Activated T-helper 1 cell treated with anti-CD3 and anti-CD28 coated beads, Interleukin-12 subunit alpha, Interleukin-12 subunit beta, Interleukin-2, Interleukin-4 antibody, amounts not matched to agents 30 ng/mL and 10 ng/mL and 1 ng/mL, durations not matched to agents 14 hours and 24 hours and 36 hours (primary cell): Measurements from ENCODE around the gene PXDC1. TPM values are rescaled to one million over a fixed set of nuclear protein-coding genes. Genes with fewer than 3 reads are reported as not detected.

Experiments
- DNase-seq: peaks from one replicate; pipeline ENCODE4 v3.0.0; 2021; ENCODE audit warnings: low spot score
- H3K27ac Mint-ChIP-seq: one replicate; pipeline ENCODE4 v1.8.0; 2021; ENCODE audit warnings: mild to moderate bottlenecking, mixed read lengths
- H3K27me3 Mint-ChIP-seq: one replicate; pipeline ENCODE4 v1.8.0; 2022; ENCODE audit warnings: mild to moderate bottlenecking, moderate library complexity, mixed read lengths; ENCODE audit not compliant: insufficient read depth
- H3K36me3 Mint-ChIP-seq: one replicate; pipeline ENCODE4 v1.8.0; 2021; ENCODE audit warnings: low read depth, mixed read lengths
- H3K4me1 Mint-ChIP-seq: one replicate; pipeline ENCODE4 v1.8.0; 2021; ENCODE audit warnings: low read depth, mixed read lengths
- H3K4me3 Mint-ChIP-seq: one replicate; pipeline ENCODE4 v1.8.0; 2021; ENCODE audit warnings: mild to moderate bottlenecking, moderate library complexity, mixed read lengths
- H3K9me3 Mint-ChIP-seq: one replicate; pipeline ENCODE4 v1.8.0; 2021; ENCODE audit warnings: mixed read lengths
- intact Hi-C: fragments of 100-400 bp; cut with micrococcal nuclease; formaldehyde crosslinking; loops from one replicate; pipeline ENCODE4 v1.15.1; 2024
- total RNA-seq: library from RNA; stranded (reverse); gene quantifications from 2 replicates; pipeline ENCODE4 v1.2.3, GENCODE V29; 2022

Gene PXDC1
- total RNA-seq, 1 donor from 2014 or later: 0.57 TPM

DNA sequence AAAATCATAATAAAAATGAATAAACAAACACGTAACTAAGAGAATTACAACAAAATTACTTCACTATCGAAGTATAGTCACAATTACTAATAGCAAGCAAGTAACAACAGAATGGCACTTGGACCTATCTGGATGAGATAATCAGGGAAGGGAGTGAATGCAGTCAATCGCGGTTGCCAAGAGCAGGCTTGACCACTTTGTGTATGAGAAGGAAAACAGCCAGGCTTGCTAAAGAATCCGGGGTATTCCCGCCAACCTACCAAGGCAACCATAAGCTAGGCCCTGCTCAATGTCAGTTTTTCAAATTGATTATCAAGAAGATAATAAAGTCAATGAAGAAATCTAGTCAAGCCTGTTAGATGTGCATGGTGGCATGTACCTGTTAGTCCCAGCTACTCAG is 39.7 kb downstream of the PXDC1 start:
- H3K27ac Mint-ChIP-seq: no peak overlapping the region
- H3K4me1 Mint-ChIP-seq: no peaks in the 10 kb centered on the region
- no peaks in the 10 kb centered on the region for H3K36me3 Mint-ChIP-seq
- peaks cover 2% of the 10 kb centered on the region for H3K27me3 Mint-ChIP-seq
- H3K9me3 Mint-ChIP-seq: no peaks in the 10 kb centered on the region
- intact Hi-C loops: no loop called here
- DNase-seq: no peak
- no peak overlapping the region for H3K4me3 Mint-ChIP-seq

DNA sequence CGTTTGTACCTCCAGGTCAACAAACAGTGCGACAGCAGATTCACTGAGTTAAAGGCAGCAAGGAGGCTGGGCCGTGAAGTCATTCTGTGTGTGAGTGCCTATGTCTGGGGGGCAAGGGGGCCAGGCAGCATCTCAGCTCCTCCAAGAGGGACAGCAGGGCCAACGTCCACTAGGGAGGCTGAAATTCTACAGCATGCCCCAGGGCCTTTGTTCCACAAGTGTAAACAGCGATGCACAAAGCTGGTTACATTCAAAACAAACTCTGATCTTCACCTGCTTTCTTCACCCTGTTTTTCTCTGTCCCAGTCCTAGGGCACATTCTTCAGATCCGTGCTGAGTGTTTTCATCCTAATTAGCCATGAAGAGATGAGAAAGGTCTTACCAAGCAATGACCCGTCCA is 41.1 kb downstream of the PXDC1 start:
- H3K36me3 Mint-ChIP-seq: no peaks in the 10 kb centered on the region
- intact Hi-C loops: no loop called here
- H3K4me3 Mint-ChIP-seq: no peak overlapping the region
- no peak for DNase-seq
- no peaks in the 10 kb centered on the region for H3K27me3 Mint-ChIP-seq
- no peak overlapping the region for H3K27ac Mint-ChIP-seq
- no peaks in the 10 kb centered on the region for H3K4me1 Mint-ChIP-seq
- no peaks in the 10 kb centered on the region for H3K9me3 Mint-ChIP-seq

DNA sequence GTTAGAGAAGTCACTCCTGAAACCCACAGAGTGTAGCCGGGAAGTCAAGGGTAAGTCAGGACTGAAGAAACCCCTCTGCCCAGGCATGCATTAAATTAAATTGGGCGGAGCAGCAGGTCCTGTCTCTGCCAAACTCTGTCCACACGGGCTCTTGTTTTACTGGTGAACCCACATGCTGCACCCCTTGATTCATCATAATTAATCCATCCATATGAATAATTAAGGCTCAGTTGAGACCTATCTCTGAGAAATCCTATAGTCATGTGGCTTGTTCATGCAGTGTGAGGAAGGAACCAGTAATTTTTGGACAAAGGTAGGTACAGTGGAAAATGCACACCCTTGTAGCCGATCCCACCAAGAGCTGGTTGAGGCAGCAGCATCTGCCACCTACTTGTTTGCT is 43.0 kb downstream of the PXDC1 start:
- Mint-ChIP-seq H3K4me1 (no peaks in the 10 kb centered on the region), H3K9me3 (no peaks in the 10 kb centered on the region), H3K27me3 (peaks cover 1% of the 10 kb centered on the region), H3K36me3 (no peaks in the 10 kb centered on the region), H3K27ac (no peak overlapping the region), H3K4me3 (no peak overlapping the region)
- DNase-seq: no peak
- intact Hi-C loops: no loop called here

DNA sequence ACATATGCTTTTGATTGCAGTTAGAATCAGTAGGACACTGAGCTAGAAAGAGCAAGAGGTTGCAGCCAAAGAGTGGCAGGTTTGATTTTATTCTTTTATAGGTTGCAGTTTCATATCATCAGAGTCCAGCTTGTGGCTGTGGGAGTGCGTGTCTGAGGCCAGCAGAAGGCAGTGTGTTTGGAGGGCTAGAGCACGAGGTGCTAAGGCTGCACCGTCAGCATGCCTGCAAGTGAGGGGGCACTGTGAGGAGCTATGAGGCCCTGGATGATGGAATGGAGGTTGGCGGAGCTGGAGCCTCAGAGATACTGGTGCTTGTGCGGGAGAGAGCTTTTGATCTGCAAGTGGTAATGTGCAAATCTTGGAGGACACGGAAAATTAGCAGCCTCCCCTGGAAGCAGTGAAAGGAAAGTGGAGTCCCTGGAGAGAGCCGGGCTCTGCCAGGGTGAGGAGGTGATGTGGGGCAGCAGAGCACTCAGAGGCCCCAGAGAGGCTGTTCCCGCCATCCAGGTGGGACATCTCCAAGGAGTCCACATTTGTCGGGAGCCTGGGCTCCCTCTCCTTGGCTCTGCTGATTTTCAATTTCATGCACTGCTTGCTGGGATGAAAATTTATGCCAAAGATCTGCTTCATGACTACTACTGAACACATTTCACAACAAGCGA is 43.6 kb downstream of the PXDC1 start:
- Mint-ChIP-seq H3K4me1 (no peaks in the 10 kb centered on the region), H3K36me3 (no peaks in the 10 kb centered on the region), H3K27ac (no peak overlapping the region), H3K4me3 (no peak overlapping the region), H3K27me3 (peaks cover 1% of the 10 kb centered on the region), H3K9me3 (no peaks in the 10 kb centered on the region)
- no peak for DNase-seq
- intact Hi-C loops: no loop called here

DNA sequence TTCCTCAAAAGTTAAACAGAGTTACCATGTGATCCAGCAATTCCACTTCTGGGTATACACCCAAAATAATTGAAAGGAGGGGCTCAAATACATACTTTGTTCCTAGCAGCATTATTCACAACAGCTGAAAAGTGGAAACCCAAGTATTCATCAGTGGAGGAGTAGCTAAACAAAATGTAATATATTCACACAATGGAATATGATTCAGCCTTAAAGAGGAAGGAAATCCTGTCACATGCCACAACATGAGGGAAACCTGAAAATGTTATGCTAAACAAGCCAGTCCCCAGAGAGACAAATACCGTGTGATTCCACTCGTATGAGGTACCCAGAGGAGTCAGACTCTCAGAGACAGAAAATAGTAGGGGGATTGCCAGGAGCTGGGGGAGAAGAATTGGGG is 44.5 kb downstream of the PXDC1 start:
- no peaks in the 10 kb centered on the region for H3K9me3 Mint-ChIP-seq
- no peak for DNase-seq
- H3K4me3 Mint-ChIP-seq: no peak overlapping the region
- intact Hi-C loops: no loop called here
- peaks cover 1% of the 10 kb centered on the region for H3K27me3 Mint-ChIP-seq
- H3K4me1 Mint-ChIP-seq: no peaks in the 10 kb centered on the region
- no peak overlapping the region for H3K27ac Mint-ChIP-seq
- no peaks in the 10 kb centered on the region for H3K36me3 Mint-ChIP-seq

DNA sequence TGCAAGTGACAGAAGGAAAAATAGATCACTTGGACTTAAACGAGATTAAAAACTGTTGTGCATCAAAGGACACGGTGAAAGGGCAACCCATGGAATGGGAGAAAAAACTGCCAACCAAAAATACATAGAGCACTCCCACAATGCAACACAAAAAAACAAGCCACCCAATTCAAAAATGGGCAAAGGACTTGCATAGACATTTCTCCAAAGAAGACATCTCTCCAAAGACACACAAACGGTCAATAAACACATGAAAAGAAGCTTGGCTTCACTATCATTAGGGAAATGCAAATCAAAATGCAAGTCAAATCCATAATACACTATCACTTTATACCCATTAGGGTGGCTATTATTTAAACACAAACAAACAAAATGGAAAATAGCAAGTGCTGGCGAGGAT is 45.0 kb downstream of the PXDC1 start:
- no peaks in the 10 kb centered on the region for H3K4me1 Mint-ChIP-seq
- intact Hi-C loops: no loop called here
- H3K4me3 Mint-ChIP-seq: no peak overlapping the region
- H3K27ac Mint-ChIP-seq: no peak overlapping the region
- no peak for DNase-seq
- H3K9me3 Mint-ChIP-seq: no peaks in the 10 kb centered on the region
- no peaks in the 10 kb centered on the region for H3K36me3 Mint-ChIP-seq
- H3K27me3 Mint-ChIP-seq: peaks cover 1% of the 10 kb centered on the region

DNA sequence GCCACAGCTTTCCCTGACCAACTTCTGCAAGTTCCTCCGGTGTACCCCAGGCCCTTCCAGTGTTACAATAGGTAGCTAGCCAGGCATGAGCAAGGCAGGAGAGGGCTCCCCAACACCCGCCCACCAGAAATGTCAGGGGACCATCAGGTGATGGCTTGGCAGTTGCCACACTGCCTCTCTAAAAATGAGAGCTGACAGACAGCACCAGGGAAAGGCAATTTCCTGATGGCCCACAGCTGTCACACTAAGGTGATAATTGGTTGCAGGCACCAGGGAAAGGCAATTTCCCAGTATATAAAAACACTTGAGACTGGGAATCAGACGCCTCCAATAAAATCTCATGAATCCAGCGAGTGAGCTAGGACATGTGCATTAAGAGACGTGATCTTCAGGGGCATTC is 49.9 kb downstream of the PXDC1 start:
- peaks cover 1% of the 10 kb centered on the region for H3K27me3 Mint-ChIP-seq
- no peaks in the 10 kb centered on the region for H3K9me3 Mint-ChIP-seq
- no peaks in the 10 kb centered on the region for H3K36me3 Mint-ChIP-seq
- H3K4me3 Mint-ChIP-seq: no peak overlapping the region
- no peak overlapping the region for H3K27ac Mint-ChIP-seq
- intact Hi-C loops: no loop called here
- H3K4me1 Mint-ChIP-seq: no peaks in the 10 kb centered on the region
- DNase-seq: no peak

DNA sequence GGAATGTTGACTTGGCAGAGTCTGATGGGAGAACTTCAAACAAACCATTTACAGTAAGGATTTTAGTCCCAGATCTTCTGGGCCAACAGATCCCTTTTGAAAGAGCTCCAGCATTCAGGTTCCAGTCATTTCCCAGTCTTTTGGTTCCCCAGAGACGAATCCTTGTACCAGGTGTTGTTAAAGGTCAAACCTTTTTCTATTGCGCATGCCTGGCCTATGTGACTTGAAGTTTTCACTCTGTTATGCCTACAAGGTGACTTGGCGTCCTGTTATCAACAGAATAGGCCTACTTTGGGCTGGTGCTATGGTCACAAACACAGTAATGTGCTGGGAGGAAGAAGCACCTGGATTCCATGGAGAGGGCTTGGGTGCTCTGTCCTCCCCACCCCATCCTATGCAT is 52.3 kb downstream of the PXDC1 start:
- Mint-ChIP-seq H3K36me3 (no peaks in the 10 kb centered on the region), H3K4me1 (no peaks in the 10 kb centered on the region), H3K27ac (no peak overlapping the region), H3K9me3 (no peaks in the 10 kb centered on the region), H3K4me3 (no peak overlapping the region), H3K27me3 (no peaks in the 10 kb centered on the region)
- no peak for DNase-seq
- intact Hi-C loops: no loop called here

DNA sequence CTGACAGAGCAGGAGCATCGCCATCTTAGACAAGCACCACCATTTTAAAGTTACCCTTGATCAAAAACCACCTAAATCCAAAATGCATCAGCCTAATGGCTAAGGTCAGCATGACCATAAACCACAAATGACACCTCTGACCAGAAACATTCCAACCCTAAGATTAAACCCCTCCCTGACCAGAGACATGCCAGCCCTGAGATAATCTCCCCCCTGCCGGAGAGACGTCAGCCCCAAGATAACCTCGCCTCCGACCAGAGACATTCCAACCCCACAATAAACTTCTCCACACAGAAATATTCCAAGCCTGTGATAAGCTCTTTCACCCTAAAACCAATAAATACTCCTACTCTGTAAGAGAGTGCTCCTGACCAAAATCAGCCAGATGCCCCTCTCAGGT is 53.5 kb downstream of the PXDC1 start:
- H3K4me1 Mint-ChIP-seq: no peaks in the 10 kb centered on the region
- no peaks in the 10 kb centered on the region for H3K36me3 Mint-ChIP-seq
- no peak overlapping the region for H3K27ac Mint-ChIP-seq
- intact Hi-C loops: no loop called here
- H3K9me3 Mint-ChIP-seq: no peaks in the 10 kb centered on the region
- H3K27me3 Mint-ChIP-seq: no peaks in the 10 kb centered on the region
- no peak for DNase-seq
- H3K4me3 Mint-ChIP-seq: no peak overlapping the region

DNA sequence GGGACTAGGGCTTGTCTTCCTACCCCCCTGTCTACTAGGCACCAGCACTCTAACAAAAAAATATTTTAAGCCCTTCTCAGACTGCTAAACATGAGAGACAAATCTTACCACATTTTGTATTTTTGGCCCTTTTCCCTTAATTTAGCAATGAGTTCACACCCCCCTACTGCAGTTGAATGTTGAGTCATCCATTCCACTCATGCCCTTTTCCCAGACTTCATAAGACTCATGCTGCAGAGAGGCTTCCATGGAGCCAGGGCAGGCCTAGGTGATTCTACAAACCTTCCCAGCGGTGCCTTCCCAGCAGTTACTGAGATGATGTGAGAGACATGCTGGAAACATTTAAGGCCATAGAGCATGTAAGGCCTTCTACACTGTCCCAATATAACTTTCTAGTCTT is 53.9 kb downstream of the PXDC1 start:
- intact Hi-C loops: no loop called here
- H3K4me3 Mint-ChIP-seq: no peak overlapping the region

DNA sequence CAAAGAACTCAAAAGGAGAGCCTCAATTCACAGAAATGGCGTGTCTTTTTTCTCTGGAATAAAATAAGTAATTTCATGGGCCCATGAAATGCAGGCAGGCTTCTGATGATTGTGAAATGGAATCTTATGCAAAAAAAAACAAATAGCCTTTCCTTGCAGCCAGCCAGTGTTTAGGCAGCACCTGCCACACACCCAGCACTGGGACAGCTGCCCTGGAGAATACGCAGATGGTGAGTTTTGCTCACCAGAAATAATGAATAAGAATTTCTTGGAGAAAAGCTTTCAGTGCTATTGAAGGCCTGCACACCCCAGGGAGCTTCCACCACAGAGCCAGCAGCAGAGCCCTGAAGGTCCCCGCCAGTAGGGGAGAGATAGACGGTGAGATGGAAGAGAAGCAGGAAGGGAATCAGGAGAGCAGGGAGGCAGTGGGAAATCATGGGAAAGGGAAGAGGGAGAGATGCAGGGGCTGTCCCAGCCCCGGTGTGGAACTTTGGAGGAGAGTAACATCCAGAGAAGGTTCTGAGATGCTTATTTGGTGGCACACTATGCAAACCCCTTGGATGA is 54.9 kb downstream of the PXDC1 start:
- Mint-ChIP-seq H3K4me3 (no peak overlapping the region), H3K4me1 (no peaks in the 10 kb centered on the region), H3K36me3 (no peaks in the 10 kb centered on the region), H3K27me3 (no peaks in the 10 kb centered on the region), H3K27ac (no peak overlapping the region), H3K9me3 (no peaks in the 10 kb centered on the region)
- DNase-seq: no peak
- intact Hi-C loops: no loop called here

More for the DNA sequence above, 53.9 kb downstream of the PXDC1 start:
- H3K9me3 Mint-ChIP-seq: no peaks in the 10 kb centered on the region
- H3K27ac Mint-ChIP-seq: no peak overlapping the region
- no peaks in the 10 kb centered on the region for H3K27me3 Mint-ChIP-seq
- no peak for DNase-seq
- no peaks in the 10 kb centered on the region for H3K36me3 Mint-ChIP-seq
- no peaks in the 10 kb centered on the region for H3K4me1 Mint-ChIP-seq

DNA sequence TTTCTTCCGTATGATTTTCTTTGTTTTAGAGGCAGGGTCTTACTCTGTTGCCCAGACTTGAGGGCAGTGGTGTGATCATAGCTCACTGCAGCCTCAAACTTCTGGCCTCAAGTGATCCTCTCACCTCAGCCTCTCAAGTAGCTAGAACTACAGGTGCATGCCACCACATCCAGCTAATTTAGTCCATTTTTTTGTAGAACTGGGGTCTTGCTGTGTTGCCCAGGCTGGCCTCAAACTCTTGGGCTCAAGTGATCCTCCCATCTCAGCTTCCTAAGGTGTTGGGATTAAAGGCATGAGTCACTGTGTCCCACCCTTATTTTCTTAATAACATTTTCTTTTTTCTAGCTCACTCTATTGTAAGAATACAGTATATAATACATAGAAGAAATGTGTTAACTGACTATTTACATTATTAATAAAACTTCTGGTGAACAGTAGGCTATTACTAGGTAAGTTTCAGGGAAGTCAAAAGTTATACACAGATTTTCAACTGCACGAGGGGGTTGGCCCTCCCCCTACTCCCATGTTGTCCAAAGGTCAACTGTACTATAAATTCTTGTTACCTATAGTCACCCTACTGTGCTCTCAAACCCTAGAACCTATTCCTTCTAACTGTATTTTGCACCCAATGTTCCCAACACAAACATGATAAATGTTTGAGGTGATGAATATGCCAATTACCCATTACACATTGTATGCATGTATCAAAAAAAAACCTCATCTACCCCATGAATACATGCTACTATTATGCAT is 56.3 kb downstream of the PXDC1 start:
- Mint-ChIP-seq H3K9me3 (no peaks in the 10 kb centered on the region), H3K4me1 (no peaks in the 10 kb centered on the region), H3K27me3 (peaks cover 7% of the 10 kb centered on the region)

DNA sequence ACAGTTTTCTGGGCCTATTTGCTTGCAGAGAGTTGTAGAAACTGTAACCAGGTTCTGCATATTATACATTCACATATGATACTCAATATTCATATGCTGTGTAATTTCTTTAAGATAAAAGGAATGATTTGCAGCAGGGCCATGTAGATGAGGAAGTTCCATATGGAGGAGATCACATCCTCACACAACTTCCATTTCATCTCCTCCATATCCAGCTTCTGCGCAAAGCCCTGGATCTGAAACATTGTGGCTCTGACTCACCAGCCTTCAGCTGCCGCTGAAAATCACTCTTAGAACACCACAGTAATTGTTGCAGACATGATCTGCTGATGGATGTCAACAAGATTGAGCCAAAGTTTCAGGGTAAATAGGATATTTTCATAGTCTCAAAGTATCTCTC is 57.7 kb downstream of the PXDC1 start:
- Mint-ChIP-seq H3K36me3 (no peaks in the 10 kb centered on the region), H3K27me3 (peaks cover 16% of the 10 kb centered on the region), H3K9me3 (no peaks in the 10 kb centered on the region), H3K4me1 (no peaks in the 10 kb centered on the region), H3K27ac (no peak overlapping the region), H3K4me3 (no peak overlapping the region)
- DNase-seq: no peak
- intact Hi-C loops: no loop called here

More for the DNA sequence above, 56.3 kb downstream of the PXDC1 start:
- DNase-seq: no peak
- no peak overlapping the region for H3K27ac Mint-ChIP-seq
- H3K36me3 Mint-ChIP-seq: no peaks in the 10 kb centered on the region
- intact Hi-C loops: no loop called here
- no peak overlapping the region for H3K4me3 Mint-ChIP-seq
